Esophagus muscularis mucosa (tissue), 4 donors: ENCODE measurements around the gene LPXN.

Source experiments
- EP300 ChIP-seq: sonication (generic); formaldehyde crosslinking; IDR thresholded peaks from one replicate; pipeline ENCODE4 v1.6.1; 2017; ENCODE audit warnings: antibody characterized with exemption
- POLR2A ChIP-seq: fragments of 450-650 bp; IDR thresholded peaks from one replicate; pipeline ENCODE4 v1.6.1; 2017; ENCODE audit warnings: antibody characterized with exemption, moderate library complexity, mild to moderate bottlenecking, low read depth
- POLR2AphosphoS5 ChIP-seq, 2 donors: sonication (generic); formaldehyde crosslinking; IDR thresholded peaks; one replicate each; pipeline ENCODE4 v1.6.1; 2017; ENCODE audit warnings: antibody characterized with exemption in 2 of 2
- TF ChIP-seq, protein P1 (sequence below), 3 experiments: fragments of 200-600 bp in 2 of 3; fragments of 450-650 bp in 1 of 3; sonication (generic) in 2 of 3; IDR thresholded peaks; one replicate each; pipeline ENCODE4 v1.5.1; 2017 to 2019; ENCODE audit warnings: antibody characterized with exemption in 3 of 3, mild to moderate bottlenecking in 2 of 3, moderate library complexity in 1 of 3

DNA sequence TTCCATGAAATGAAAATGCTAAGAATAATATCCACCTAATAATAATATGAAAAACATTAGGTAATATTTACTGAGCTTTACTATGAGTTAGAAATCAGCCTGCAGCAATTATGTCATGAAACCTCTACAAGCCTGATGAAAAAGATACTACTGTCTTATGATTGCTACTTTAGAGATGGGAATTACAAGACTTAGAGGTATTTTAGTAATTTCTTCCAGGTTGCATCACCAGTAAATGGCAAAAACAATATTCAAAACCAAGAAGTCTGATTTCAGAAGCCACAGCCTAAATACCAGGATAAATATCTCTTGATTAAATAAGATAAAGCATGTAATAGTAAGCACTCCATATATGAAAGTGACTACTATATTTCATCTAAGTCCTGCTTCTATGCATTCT is 81.6 kb downstream of the LPXN start:
- TF ChIP-seq POLR2A (no peak), POLR2AphosphoS5 (IDR thresholded peaks at IDR 0.05) (no peak), EP300 (no peak)
- TF ChIP-seq, protein P1, sequence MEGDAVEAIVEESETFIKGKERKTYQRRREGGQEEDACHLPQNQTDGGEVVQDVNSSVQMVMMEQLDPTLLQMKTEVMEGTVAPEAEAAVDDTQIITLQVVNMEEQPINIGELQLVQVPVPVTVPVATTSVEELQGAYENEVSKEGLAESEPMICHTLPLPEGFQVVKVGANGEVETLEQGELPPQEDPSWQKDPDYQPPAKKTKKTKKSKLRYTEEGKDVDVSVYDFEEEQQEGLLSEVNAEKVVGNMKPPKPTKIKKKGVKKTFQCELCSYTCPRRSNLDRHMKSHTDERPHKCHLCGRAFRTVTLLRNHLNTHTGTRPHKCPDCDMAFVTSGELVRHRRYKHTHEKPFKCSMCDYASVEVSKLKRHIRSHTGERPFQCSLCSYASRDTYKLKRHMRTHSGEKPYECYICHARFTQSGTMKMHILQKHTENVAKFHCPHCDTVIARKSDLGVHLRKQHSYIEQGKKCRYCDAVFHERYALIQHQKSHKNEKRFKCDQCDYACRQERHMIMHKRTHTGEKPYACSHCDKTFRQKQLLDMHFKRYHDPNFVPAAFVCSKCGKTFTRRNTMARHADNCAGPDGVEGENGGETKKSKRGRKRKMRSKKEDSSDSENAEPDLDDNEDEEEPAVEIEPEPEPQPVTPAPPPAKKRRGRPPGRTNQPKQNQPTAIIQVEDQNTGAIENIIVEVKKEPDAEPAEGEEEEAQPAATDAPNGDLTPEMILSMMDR (IDR thresholded peaks at IDR 0.05): no peak
